Dendritic cell treated with granulocyte-macrophage colony-stimulating factor and Interleukin-4, amounts not matched to agents 40 ng/mL and 50 ng/mL, for 4 days (primary cell): Measurements from ENCODE around the gene BTBD19.
A peak's percentile ranks its signal among the peaks of the same experiment; 100 is the strongest.
"Not testable (repeated sequence)": the region's sequence is repeated elsewhere in the genome, so short reads cannot be mapped to it uniquely, and the experiment has no call there.

Experiments
- H3K27ac Mint-ChIP-seq: one replicate; pipeline ENCODE4 v1.8.0; 2022; ENCODE audit warnings: mild to moderate bottlenecking, mixed read lengths
- H3K27me3 Mint-ChIP-seq: one replicate; pipeline ENCODE4 v1.8.0; 2022; ENCODE audit warnings: mild to moderate bottlenecking, mixed read lengths
- H3K36me3 Mint-ChIP-seq: one replicate; pipeline ENCODE4 v1.8.0; 2022; ENCODE audit warnings: low read depth, mixed read lengths
- H3K4me1 Mint-ChIP-seq: one replicate; pipeline ENCODE4 v1.8.0; 2022; ENCODE audit warnings: low read depth, mixed read lengths
- H3K4me3 Mint-ChIP-seq: one replicate; pipeline ENCODE4 v1.8.0; 2022; ENCODE audit warnings: mild to moderate bottlenecking, moderate library complexity, mixed read lengths
- H3K9me3 Mint-ChIP-seq: one replicate; pipeline ENCODE4 v1.8.0; 2022; ENCODE audit warnings: mixed read lengths
- intact Hi-C: fragments of 100-400 bp; cut with micrococcal nuclease; formaldehyde crosslinking; loops from one replicate; pipeline ENCODE4 v1.15.0; 2022

The BTBD19 gene

DNA sequence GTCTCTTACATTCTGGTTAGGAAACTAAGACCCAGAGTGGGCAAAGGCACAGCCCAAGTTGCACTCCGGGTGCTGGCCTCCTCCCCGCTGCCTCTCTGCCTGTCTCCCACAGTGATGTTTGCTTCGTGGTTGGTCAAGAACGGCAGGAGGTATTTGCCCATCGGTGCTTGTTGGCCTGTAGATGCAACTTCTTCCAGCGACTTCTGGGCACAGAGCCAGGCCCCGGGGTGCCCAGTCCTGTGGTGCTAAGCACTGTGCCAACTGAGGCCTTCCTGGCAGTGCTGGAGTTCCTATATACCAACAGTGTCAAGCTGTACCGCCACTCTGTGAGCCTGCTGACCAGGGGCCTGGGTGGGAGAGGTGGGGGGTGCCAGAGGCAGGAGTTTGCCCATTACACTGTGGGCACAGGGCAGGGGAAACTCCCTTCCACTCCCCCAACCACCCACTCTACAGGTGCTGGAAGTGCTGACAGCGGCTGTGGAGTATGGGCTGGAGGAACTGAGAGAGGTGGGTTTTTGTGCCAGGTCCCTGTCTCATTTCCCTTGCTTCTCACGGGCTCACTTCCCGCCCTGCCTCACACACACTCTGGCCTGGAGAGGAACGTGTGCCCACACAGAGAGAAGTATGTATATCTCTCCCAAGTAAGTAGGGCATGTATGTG is 1.9 kb downstream of the BTBD19 start:
- intact Hi-C loops, result no loop called here
- Mint-ChIP-seq H3K27ac (peak overlapping the region; percentile 100), H3K4me1 (peaks cover 91% of the 10 kb centered on the region), H3K36me3 (peaks cover 54% of the 10 kb centered on the region), H3K4me3 (peak overlapping the region; percentile 71), H3K9me3 (no peaks in the 10 kb centered on the region), H3K27me3 (no peaks in the 10 kb centered on the region)

DNA sequence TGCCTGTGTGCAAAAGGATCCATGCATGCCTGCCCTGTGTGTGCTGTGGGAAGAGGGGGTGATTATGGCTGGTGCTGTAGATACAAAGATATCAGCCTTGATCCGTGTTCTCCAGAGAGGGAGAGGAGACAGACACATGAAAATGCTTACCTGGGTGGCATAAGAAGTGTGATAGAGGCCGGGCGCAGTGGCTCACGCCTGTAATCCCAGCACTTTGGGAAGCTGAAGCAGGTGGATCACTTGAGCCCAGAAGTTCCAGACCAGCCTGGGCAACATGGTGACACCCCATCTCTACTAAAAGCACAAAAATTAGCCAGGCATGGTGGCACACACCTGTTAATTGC is 2.4 kb downstream of the BTBD19 start:
- peaks cover 54% of the 10 kb centered on the region for H3K36me3 Mint-ChIP-seq
- intact Hi-C loops, H3K27me3 Mint-ChIP-seq, H3K9me3 Mint-ChIP-seq: not testable (repeated sequence)
- peak overlapping the region; percentile 100 for H3K27ac Mint-ChIP-seq
- H3K4me1 Mint-ChIP-seq, result peaks cover 91% of the 10 kb centered on the region
- H3K4me3 Mint-ChIP-seq, result peak overlapping the region; percentile 42

DNA sequence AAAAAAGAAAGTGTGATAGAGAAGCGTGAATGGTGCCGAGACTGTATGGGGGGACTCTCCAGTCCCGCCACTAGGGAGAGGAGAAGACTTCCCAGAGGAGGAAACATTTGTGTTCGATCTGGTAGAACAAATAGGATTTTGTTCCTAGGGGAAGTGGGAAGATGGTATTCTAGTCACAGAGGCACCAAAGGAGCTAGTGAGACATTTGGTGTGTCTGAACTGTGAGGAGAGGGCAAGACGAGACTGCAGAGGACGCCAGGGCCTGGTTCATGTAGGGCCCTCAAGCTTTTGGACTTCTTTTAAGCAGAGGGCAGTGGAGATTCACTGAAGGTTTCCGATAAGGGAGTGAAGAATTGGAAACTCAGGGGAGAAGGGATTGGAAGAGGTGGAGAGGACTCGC is 2.9 kb downstream of the BTBD19 start:
- Mint-ChIP-seq H3K36me3 (peaks cover 49% of the 10 kb centered on the region), H3K27me3 (no peaks in the 10 kb centered on the region), H3K27ac (peak overlapping the region; percentile 100), H3K9me3 (no peaks in the 10 kb centered on the region), H3K4me1 (peaks cover 90% of the 10 kb centered on the region), H3K4me3 (peak overlapping the region; percentile 49)
- intact Hi-C loops, result no loop called here

GRCh38 chr1:44812822-44813543 is 4.7 kb downstream of the BTBD19 start:
- intact Hi-C loops, result no loop called here
- Mint-ChIP-seq H3K27ac (peak overlapping the region; percentile 100), H3K36me3 (peaks cover 38% of the 10 kb centered on the region), H3K4me1 (peaks cover 84% of the 10 kb centered on the region), H3K27me3 (no peaks in the 10 kb centered on the region), H3K9me3 (no peaks in the 10 kb centered on the region), H3K4me3 (peak overlapping the region; percentile 80)

DNA sequence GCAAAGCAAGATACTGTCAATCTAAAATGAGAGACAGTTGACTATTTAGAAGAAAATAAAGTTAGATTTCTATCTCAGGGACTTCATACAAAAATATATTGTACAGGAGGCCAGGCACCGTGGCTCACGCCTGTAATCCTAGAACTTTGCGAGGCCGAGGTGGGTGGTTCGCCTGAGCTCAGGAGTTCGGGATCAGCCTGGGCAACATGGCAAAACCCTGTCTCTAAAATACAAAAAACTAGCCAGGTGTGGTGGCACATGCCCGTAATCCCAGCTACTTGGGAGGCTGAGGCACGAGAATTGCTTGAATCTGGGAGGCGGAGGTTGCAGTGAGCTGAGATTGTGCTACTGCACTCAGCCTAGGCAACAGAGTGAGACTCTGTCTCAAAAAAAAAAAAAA is 7.6 kb downstream of the BTBD19 start:
- intact Hi-C loops, result not testable (repeated sequence)
- peaks cover 77% of the 10 kb centered on the region for H3K4me1 Mint-ChIP-seq

GRCh38 chr1:44817307-44817706 is 9.0 kb downstream of the BTBD19 start:
- Mint-ChIP-seq H3K27me3 (no peaks in the 10 kb centered on the region), H3K9me3 (no peaks in the 10 kb centered on the region), H3K27ac (peak overlapping the region; percentile 98), H3K4me1 (peaks cover 70% of the 10 kb centered on the region), H3K36me3 (peaks cover 32% of the 10 kb centered on the region), H3K4me3 (no peak overlapping the region)
- intact Hi-C loops, result no loop called here

More for the DNA sequence above, 7.6 kb downstream of the BTBD19 start:
- Mint-ChIP-seq H3K36me3 (peaks cover 39% of the 10 kb centered on the region), H3K27ac (peak overlapping the region; percentile 100)
- H3K9me3 Mint-ChIP-seq, H3K4me3 Mint-ChIP-seq, H3K27me3 Mint-ChIP-seq: not testable (repeated sequence)

- Mint-ChIP-seq H3K36me3 (peaks cover 26% of the 10 kb centered on the region), H3K9me3 (no peaks in the 10 kb centered on the region), H3K27ac (peak overlapping the region; percentile 98), H3K4me1 (peaks cover 64% of the 10 kb centered on the region), H3K27me3 (no peaks in the 10 kb centered on the region), H3K4me3 (peak overlapping the region; percentile 49)
- intact Hi-C loops, result no loop called here
Measured at GRCh38 chr1:44817771-44818495, 9.6 kb downstream of the BTBD19 start.

- peaks cover 52% of the 10 kb centered on the region for H3K4me1 Mint-ChIP-seq
- intact Hi-C loops, result loop anchor here (1.0 kb wide), 1 partner anchor 19 kb away; the partner anchor contains the start of gene PLK3
- no peaks in the 10 kb centered on the region for H3K9me3 Mint-ChIP-seq
- peak overlapping the region; percentile 98 for H3K27ac Mint-ChIP-seq
- no peaks in the 10 kb centered on the region for H3K27me3 Mint-ChIP-seq
- H3K36me3 Mint-ChIP-seq, result peaks cover 19% of the 10 kb centered on the region
- peak overlapping the region; percentile 93 for H3K4me3 Mint-ChIP-seq
Measured at GRCh38 chr1:44819196-44819607, 10.9 kb downstream of the BTBD19 start.

- Mint-ChIP-seq H3K36me3 (peaks cover 17% of the 10 kb centered on the region), H3K4me1 (peaks cover 48% of the 10 kb centered on the region), H3K27me3 (no peaks in the 10 kb centered on the region), H3K9me3 (no peaks in the 10 kb centered on the region), H3K27ac (peak overlapping the region; percentile 98), H3K4me3 (peak overlapping the region; percentile 93)
- intact Hi-C loops, result loop anchor here (1.0 kb wide), 2 partner anchors 19 to 88 kb away; partner anchors contain the start of genes PLK3 and RNU5D-1
Measured at GRCh38 chr1:44819608-44820327, 11.4 kb downstream of the BTBD19 start.

GRCh38 chr1:44820328-44821239 is 12.3 kb downstream of the BTBD19 start:
- Mint-ChIP-seq H3K4me3 (peak overlapping the region; percentile 93), H3K36me3 (peaks cover 9% of the 10 kb centered on the region)
- intact Hi-C loops, result loop anchor here (1.0 kb wide), 1 partner anchor 89 kb away; the partner anchor contains the start of gene RNU5D-1

DNA sequence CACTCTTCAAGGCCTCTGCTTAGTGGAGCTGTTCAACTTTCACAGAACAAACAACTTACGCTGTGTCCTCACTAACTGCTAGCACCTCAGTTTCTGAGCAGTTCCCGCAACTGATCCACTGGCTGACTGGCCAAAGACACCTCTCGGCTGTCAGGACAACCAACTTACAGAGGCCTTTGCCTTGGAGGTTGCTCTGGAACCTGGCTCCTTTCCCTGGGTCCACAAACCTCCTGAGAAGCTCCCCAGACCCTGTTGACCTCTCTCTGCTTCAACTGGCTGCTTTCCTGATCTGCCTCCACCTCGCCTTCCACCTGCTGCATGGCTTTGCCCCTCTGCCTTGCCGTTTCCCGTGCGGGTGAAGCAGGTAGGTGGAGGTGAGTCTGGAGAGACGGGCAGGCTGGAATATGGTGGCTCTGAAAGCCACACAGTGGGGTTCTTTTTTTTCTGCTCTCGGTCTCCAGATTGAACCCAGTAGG is 13.0 kb downstream of the BTBD19 start:
- Mint-ChIP-seq H3K4me3 (peak overlapping the region; percentile 93), H3K27me3 (no peaks in the 10 kb centered on the region), H3K27ac (peak overlapping the region; percentile 98), H3K9me3 (no peaks in the 10 kb centered on the region), H3K36me3 (peaks cover 7% of the 10 kb centered on the region), H3K4me1 (peaks cover 48% of the 10 kb centered on the region)
- intact Hi-C loops, result no loop called here

More at GRCh38 chr1:44820328-44821239, 12.3 kb downstream of the BTBD19 start:
- H3K4me1 Mint-ChIP-seq, result peaks cover 44% of the 10 kb centered on the region
- no peaks in the 10 kb centered on the region for H3K9me3 Mint-ChIP-seq
- H3K27me3 Mint-ChIP-seq, result no peaks in the 10 kb centered on the region
- peak overlapping the region; percentile 98 for H3K27ac Mint-ChIP-seq

GRCh38 chr1:44822131-44822701 is 13.9 kb downstream of the BTBD19 start:
- H3K9me3 Mint-ChIP-seq, result no peaks in the 10 kb centered on the region
- H3K4me1 Mint-ChIP-seq, result peaks cover 57% of the 10 kb centered on the region
- no peaks in the 10 kb centered on the region for H3K27me3 Mint-ChIP-seq
- H3K36me3 Mint-ChIP-seq, result peaks cover 7% of the 10 kb centered on the region
- H3K27ac Mint-ChIP-seq, result peak overlapping the region; percentile 98
- H3K4me3 Mint-ChIP-seq, result no peak overlapping the region
- intact Hi-C loops, result no loop called here
